CD4-positive, alpha-beta T cell (primary cell): ENCODE results near the gene SRPRB. TPM values are rescaled to one million over a fixed set of nuclear protein-coding genes. Genes with fewer than 3 reads are reported as not detected.

ENCODE experiments used
- ATAC-seq: fragments of 200-7000 bp; cut with Tn5 transposase; one replicate; pipeline ENCODE4 v1.10.0; 2022; ENCODE audit warnings: mild to moderate bottlenecking; ENCODE audit not compliant: poor library complexity
- CTCF ChIA-PET: fragments of 350-600 bp; sonication (Branson Sonifier 250); formaldehyde crosslinking; loops from one replicate; lab custom pipeline; 2021; ENCODE audit warnings: antibody characterized with exemption, inconsistent platforms; lab: Charles Lee
- POLR2A ChIA-PET: fragments of 350-600 bp; sonication (Branson Sonifier 250); formaldehyde crosslinking; loops from one replicate; lab custom pipeline; 2021; ENCODE audit warnings: antibody characterized with exemption, inconsistent platforms; lab: Charles Lee
- DNase-seq, 14 experiments: peaks; one replicate each; pipeline ENCODE4 v3.0.0-alpha.2; 2013 to 2020; ENCODE audit warnings: mixed read lengths in 2 of 14
- H3K27ac ChIP-seq, 2 donors: one replicate each; pipeline versions ENCODE4 v1.5.1 to v1.7.0; 2013; ENCODE audit warnings: low read length in 2 of 2, low read depth in 1 of 2, mild to moderate bottlenecking in 1 of 2
- H3K27me3 ChIP-seq, 2 experiments: 1 replicate in 1 of 2; 2 replicates in 1 of 2; pipeline versions ENCODE4 v1.6.1 to v1.7.0; 2013; ENCODE audit warnings: low read length in 2 of 2, control low read depth in 1 of 2, mild to moderate bottlenecking in 1 of 2, moderate library complexity in 1 of 2; ENCODE audit not compliant: insufficient read depth in 2 of 2, control insufficient read depth in 1 of 2
- H3K36me3 ChIP-seq: one replicate; pipeline ENCODE4 v1.6.1; 2013; ENCODE audit warnings: low read length, control low read depth; ENCODE audit not compliant: insufficient read depth
- H3K4me1 ChIP-seq: one replicate; pipeline ENCODE4 v1.6.1; 2013; ENCODE audit warnings: low read length, control low read depth; ENCODE audit not compliant: insufficient read depth
- H3K4me3 ChIP-seq: one replicate; pipeline ENCODE4 v1.5.1; 2013; ENCODE audit warnings: mild to moderate bottlenecking, low read length, moderate library complexity
- H3K9me3 ChIP-seq, 2 experiments: 1 replicate in 1 of 2; 2 replicates in 1 of 2; pipeline versions ENCODE4 v1.6.1 to v1.7.0; 2013; ENCODE audit warnings: low read length in 2 of 2, mild to moderate bottlenecking in 2 of 2, control low read depth in 1 of 2, moderate library complexity in 1 of 2; ENCODE audit not compliant: control insufficient read depth in 1 of 2, insufficient read depth in 1 of 2
- H3K27ac Mint-ChIP-seq: one replicate; pipeline ENCODE4 v1.8.0; 2020; ENCODE audit warnings: mixed read lengths
- H3K27me3 Mint-ChIP-seq: one replicate; pipeline ENCODE4 v1.8.0; 2021; ENCODE audit warnings: mixed read lengths
- H3K36me3 Mint-ChIP-seq: one replicate; pipeline ENCODE4 v1.8.0; 2021; ENCODE audit warnings: low read depth, mixed read lengths
- H3K4me1 Mint-ChIP-seq: one replicate; pipeline ENCODE4 v1.8.0; 2021; ENCODE audit warnings: low read depth, mixed read lengths
- H3K4me3 Mint-ChIP-seq: one replicate; pipeline ENCODE4 v1.8.0; 2020; ENCODE audit warnings: mild to moderate bottlenecking, mixed read lengths
- H3K9me3 Mint-ChIP-seq: one replicate; pipeline ENCODE4 v1.8.0; 2020; ENCODE audit warnings: mixed read lengths
- CTCF ChIP-seq: fragments of 200-600 bp; IDR thresholded peaks from one replicate; pipeline ENCODE4 v1.8.0; 2022; ENCODE audit warnings: antibody characterized with exemption, mild to moderate bottlenecking
- intact Hi-C, 2 experiments: fragments of 100-400 bp; cut with DNase I in 1 of 2; cut with micrococcal nuclease in 1 of 2; formaldehyde crosslinking; loops; one replicate each; pipeline versions ENCODE4 v1.15.1 to v1.9.0; 2023 to 2025; cut with DNase I, micrococcal nuclease
- total RNA-seq, 174 experiments: library from RNA in 2 of 174; stranded (reverse) in 2 of 174; gene quantifications; one replicate each; pipeline ENCODE4 v1.2.3 and lab custom pipeline; 2021 to 2026

Gene SRPRB
- total RNA-seq, 2 experiments from 2014 or later: 19.1 to 19.9 TPM

GRCh38 chr3:133835418-133835743, 29.8 kb downstream of the SRPRB start:
- Histone ChIP-seq H3K4me3 (no peak overlapping the region), H3K4me1 (no peaks in the 10 kb centered on the region), H3K36me3 (no peaks in the 10 kb centered on the region), H3K27me3 (no peaks in the 10 kb centered on the region), H3K27ac (no peak overlapping the region), H3K9me3 (no peaks in the 10 kb centered on the region)
- DNase-seq (no peak), ATAC-seq (no peak)
- no peak for TF ChIP-seq CTCF
- no peak overlapping the region for H3K27ac Mint-ChIP-seq
- no peak overlapping the region for H3K4me3 Mint-ChIP-seq
- no peaks in the 10 kb centered on the region for H3K36me3 Mint-ChIP-seq
- no peaks in the 10 kb centered on the region for H3K4me1 Mint-ChIP-seq
- POLR2A ChIA-PET: no interaction called here
- H3K27me3 Mint-ChIP-seq: no peaks in the 10 kb centered on the region
- intact Hi-C loops: no loop called here
- no peaks in the 10 kb centered on the region for H3K9me3 Mint-ChIP-seq
- CTCF ChIA-PET: no interaction called here

DNA sequence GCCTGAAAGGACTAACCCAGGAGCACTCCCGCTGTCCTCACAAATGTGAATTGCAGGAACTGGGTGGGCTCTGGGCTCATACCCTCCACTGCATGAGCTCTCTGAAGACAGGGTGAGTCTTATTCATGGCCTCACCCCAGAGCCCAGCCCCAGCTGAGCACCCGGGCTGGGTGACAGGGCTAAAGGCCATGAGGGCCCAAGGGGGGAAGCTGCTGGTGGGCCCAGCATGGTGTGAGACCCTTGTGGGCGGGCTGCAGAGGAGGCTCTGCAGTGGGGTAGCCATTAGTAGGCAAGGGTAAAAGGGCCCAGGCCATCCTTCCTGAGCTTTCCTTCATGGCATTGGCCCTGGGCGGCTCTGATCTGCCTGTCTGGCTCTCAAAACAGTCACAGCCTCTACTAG, 30.3 kb downstream of the SRPRB start:
- no peaks in the 10 kb centered on the region for H3K4me1 ChIP-seq
- H3K4me1 Mint-ChIP-seq: no peaks in the 10 kb centered on the region
- no peak overlapping the region for H3K27ac Mint-ChIP-seq
- H3K36me3 ChIP-seq: no peaks in the 10 kb centered on the region
- DNase-seq (no peak), ATAC-seq (no peak)
- no peaks in the 10 kb centered on the region for H3K9me3 Mint-ChIP-seq
- intact Hi-C loops: no loop called here
- H3K27me3 Mint-ChIP-seq: no peaks in the 10 kb centered on the region
- H3K27me3 ChIP-seq: no peaks in the 10 kb centered on the region
- no peak overlapping the region for H3K4me3 ChIP-seq
- POLR2A ChIA-PET: no interaction called here
- no peaks in the 10 kb centered on the region for H3K36me3 Mint-ChIP-seq
- TF ChIP-seq CTCF: no peak
- CTCF ChIA-PET: no interaction called here
- no peaks in the 10 kb centered on the region for H3K9me3 ChIP-seq
- H3K27ac ChIP-seq: no peak overlapping the region
- H3K4me3 Mint-ChIP-seq: no peak overlapping the region

DNA sequence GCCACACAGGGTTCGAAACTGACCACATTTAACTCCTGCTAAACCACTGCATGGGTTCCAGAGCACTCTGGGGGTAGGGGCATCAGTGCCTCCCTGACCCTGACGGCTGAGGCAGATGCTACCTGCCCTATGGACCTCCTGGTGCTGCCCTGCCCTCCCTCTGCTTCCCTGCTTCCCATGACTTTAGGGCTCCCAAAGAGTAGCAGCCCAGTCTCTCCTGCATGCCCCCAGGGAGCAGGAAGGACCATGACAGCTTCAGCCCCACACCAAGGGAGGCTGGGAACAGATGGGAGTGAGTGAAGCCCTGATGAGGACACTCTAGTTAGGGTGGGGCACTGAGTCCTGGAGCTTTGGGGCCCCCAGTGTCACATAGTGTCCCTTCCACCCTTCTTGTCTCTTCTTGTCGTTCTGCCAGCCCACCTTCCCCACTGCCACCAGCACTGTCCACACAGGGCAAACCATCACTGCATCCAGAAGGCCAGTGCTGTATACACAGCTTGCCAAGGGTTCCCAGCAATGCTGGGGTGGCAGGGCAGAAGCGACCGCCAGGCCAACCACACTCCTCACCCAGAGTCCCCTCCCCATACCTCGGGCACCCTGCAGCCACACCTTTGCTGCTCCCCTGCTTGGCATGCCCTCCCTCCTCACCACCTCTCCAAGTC, 31.0 kb downstream of the SRPRB start:
- no peak overlapping the region for H3K27ac ChIP-seq
- H3K27ac Mint-ChIP-seq: no peak overlapping the region
- H3K4me3 Mint-ChIP-seq: no peak overlapping the region
- H3K9me3 Mint-ChIP-seq: no peaks in the 10 kb centered on the region
- no peak overlapping the region for H3K4me3 ChIP-seq
- intact Hi-C loops: no loop called here
- H3K4me1 ChIP-seq: no peaks in the 10 kb centered on the region
- H3K36me3 Mint-ChIP-seq: no peaks in the 10 kb centered on the region
- CTCF ChIA-PET: no interaction called here
- no peak for ATAC-seq
- H3K4me1 Mint-ChIP-seq: no peaks in the 10 kb centered on the region
- H3K36me3 ChIP-seq: no peaks in the 10 kb centered on the region
- TF ChIP-seq CTCF: no peak
- DNase-seq: no peak
- no peaks in the 10 kb centered on the region for H3K9me3 ChIP-seq
- POLR2A ChIA-PET: no interaction called here
- no peaks in the 10 kb centered on the region for H3K27me3 Mint-ChIP-seq
- no peaks in the 10 kb centered on the region for H3K27me3 ChIP-seq
